Neural progenitor cell (in vitro differentiated cells): ENCODE data around the gene FREM1.

Experiments used
- CTCF ChIP-seq: fragments of 200-600 bp; sonication (generic); IDR thresholded peaks from 2 replicates; pipeline ENCODE4 v1.5.1; 2017; ENCODE audit warnings: antibody characterized with exemption, mild to moderate bottlenecking
- EZH2 ChIP-seq: fragments of 200-600 bp; sonication (generic); IDR thresholded peaks from 2 replicates; pipeline ENCODE4 v1.6.1; 2017; ENCODE audit warnings: antibody characterized with exemption, mild to moderate bottlenecking, moderate library complexity
- EZH2phosphoT487 ChIP-seq: fragments of 200-600 bp; sonication (generic); IDR thresholded peaks from 2 replicates; pipeline ENCODE4 v1.6.1; 2017; ENCODE audit warnings: antibody characterized with exemption

- TF ChIP-seq EZH2phosphoT487 (no peak), CTCF (no peak), EZH2 (no peak)
These were observed 71.5 kb downstream of the FREM1 start for GRCh38 chr9:14838701-14839100.
